Activated T-cell treated with anti-CD3 and anti-CD28 coated beads, Interleukin-2, amount 50 U/mL, for 1 hour (primary cell): ENCODE data around the gene ARVCF.
"Not testable (repeated sequence)": the region's sequence is repeated elsewhere in the genome, so short reads cannot be mapped to it uniquely, and the experiment has no call there.

ENCODE experiments used
- DNase-seq: peaks from one replicate; pipeline ENCODE4 v3.0.0-alpha.2; 2020

Gene ARVCF

DNA sequence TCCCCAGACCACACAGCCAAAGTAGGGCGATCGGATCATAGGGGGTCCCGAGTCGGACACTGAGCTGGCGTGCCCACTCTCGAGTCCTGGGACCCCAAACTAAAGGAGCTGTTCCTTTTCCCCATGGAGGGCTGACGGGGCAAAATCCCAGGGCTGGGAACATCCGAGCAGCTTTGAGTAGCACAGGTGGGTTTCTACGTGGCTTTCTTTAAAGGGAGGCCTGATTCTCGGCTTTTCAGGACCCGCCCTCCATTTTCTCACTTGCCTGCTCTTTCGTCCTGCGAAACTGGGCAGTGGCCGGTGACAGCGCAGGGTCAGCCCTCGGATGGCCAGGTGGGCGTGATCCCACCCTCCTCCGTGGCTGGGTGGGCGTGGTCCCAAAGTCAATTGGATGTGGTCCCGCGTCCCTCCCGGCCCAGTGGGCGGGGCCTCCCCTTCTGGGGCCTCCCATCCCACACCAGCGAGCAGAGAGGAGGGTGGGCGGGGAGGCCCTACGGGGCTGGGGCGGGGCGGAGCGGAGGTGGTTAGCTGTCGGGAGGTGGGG lies 57.5 kb downstream of the ARVCF start:
- DNase-seq = no peak

GRCh38 chr22:19958083-19959042 lies 58.3 kb downstream of the ARVCF start:
- DNase-seq = no peak

DNA sequence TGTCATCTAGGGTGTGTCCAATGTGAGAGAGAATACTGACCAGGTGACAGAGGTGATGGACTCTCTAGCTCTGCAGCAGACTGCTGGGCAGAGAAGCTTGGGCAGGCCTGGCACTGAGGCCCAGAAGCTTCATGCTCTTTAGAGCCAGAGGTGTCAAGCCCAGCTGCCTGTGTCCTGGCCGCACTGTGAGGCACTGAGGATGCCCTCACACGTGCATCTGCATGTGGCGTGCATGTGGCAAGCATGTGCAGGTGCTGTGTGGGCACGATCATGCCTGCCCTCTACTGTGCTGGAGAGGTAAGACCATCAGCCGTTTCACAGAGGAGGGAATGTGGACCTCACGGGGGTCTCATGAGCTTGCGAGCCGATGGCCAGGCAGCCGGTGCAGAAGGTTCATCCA lies 59.2 kb downstream of the ARVCF start:
- no peak for DNase-seq

- DNase-seq = no peak
Measured at GRCh38 chr22:19955241-19956128, 61.1 kb downstream of the ARVCF start.

- no peak for DNase-seq
Measured at GRCh38 chr22:19951346-19951745, 65.3 kb downstream of the ARVCF start.

DNA sequence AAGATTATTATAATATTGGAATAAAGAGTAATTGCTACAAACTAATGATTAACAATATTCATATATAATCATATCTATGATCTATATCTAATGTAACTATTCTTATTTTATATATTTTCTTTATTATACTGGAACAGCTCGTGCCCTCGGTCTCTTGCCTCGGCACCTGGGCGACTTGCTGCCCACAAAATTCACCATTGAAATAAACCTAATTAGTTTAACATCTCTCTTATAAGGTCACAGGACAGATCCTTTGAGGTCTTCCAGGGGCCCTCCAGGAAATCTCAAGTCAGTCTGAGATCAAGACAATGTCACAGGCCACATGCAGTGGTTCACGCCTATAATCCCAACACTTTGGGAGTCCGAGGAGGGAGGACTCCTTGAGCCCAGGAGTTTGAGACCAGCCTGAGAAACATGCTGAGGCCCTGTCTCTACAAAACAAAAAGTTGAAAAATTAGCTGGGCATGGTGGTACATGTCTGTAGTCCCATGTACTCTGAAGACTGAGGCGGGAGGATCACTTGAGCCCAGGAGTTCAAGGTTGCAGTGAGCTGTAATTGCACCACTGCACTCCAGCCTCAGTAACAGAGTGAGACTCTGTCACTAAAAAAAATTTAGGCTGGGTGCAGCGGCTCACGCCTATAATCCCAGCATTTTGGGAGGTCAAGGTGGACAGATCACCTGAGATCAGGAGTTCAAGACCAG lies 68.4 kb downstream of the ARVCF start:
- DNase-seq = no peak

DNA sequence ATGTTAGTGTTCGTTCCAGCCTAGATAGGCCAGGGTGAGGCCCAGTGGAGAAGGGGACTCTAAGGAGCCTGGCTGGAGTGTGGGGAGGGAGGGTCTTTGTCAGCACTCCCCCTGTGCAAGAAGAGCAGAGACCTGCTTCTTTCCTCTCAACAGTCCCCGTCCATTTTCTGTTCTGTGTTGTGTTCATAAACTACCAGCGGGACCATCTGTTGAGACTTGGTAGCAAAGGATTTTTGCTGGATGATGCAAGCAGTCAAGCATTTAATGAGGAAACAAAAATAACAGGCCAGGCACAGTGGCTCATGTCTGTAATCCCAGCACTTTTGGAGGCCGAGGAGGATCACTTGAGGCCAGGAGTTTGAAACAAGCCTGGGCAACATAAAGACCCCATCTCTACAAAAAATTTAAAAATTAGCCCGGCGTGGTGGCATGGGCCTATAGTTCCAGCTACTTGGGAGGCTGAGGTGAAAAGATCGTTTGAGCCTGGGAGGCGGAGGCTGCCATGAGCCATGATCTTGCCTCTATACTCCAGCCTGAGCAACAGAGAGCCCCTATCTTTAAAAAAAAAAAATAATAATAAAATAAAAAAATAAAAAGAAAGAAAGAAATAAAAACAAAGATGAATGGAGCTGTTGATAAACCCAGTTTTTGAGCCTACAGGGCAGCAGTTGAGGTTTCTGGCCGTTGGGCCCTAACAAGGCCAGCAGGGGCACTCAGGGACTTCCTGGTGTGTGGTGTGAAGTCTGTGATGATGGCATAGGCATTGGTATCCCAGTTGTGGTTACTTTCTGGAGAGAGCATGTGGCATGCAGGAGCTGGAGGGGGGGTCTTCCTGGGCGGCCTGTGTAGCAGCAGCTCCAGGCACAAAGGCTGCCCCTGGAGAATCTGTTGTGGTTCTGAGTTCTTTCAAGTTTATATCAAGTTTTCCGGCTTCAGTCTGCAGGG lies 73.3 kb downstream of the ARVCF start:
- no peak for DNase-seq

GRCh38 chr22:19942157-19943081 lies 74.2 kb downstream of the ARVCF start:
- DNase-seq = peak; percentile 29

GRCh38 chr22:19941365-19942082 lies 75.1 kb downstream of the ARVCF start, which contains the start of the genes COMT and TXNRD2:
COMT (plus strand) TSS chr22:19941772; CDS start chr22:19962527, 20,755 bp downstream.
TXNRD2 (minus strand) TSS chr22:19941818; CDS start chr22:19941803, 15 bp downstream.
- DNase-seq = peak; percentile 76

GRCh38 chr22:19940536-19941364 lies 75.9 kb downstream of the ARVCF start:
- DNase-seq = no peak

DNA sequence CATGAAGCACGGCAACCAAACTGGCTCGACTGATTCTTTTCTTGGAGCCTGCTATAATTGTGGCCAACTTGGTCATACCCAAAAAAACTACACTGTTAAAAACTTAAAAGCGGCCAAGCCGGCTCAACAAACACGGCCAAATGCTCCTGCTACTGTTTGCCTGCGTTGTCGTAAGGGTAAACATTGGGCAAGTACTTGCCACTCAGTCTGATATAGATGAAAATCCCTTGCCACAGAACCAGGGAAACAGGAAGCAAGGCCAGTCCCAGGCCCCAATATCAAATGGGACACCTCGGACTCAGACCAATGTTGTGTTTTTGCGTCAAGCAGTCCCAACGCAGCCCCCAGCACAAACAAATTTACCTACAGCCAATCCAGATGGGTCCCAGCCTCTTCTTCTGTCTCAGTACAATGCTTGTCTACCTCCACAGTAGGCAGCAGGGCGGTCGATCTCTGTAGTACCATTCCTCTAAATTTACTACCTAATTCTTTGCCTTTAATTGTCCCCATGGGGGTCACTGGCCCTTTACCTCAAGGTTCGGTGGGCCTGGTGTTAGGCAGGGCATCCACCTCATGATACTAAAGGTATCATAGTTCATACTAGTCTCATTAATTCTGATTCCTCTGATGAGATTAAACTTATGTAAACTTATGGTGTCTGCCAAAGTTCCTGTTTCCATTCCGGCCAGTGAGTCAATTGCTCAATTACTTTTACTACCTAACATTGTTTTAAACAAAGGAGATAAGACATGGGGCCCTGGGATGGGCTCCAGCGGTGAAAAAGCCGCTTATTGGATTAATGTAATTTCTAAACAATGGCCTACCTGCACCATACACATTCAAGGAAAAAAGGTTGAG lies 78.8 kb downstream of the ARVCF start:
- no peak for DNase-seq

GRCh38 chr22:19936513-19936912 lies 80.1 kb downstream of the ARVCF start:
- DNase-seq = no peak

DNA sequence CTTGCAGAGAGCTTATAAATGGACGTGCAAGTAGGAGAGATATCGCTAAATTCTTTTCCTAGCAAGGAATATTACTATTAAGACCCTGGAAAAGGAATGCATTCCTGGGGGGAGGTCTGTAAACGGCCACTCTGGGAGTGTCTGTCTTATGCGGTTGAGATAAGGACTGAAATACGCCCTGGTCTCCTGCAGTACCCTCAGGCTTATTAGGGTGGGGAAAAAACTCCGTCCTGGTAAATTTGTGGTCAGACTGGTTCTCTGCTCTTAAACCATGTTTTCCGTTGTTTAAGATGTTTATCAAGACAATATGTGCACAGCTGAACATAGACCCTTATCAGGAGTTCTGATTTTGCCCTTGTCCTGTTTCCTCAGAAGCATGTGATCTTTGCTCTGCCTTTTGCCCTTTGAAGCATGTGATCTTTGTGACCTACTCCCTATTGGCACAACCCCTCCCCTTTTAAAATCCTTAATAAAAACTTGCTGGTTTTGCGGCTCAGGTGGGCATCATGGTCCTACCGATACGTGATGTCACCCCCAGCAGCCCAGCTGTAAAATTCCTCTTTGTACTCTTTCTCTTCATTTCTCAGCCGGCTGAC lies 81.4 kb downstream of the ARVCF start:
- DNase-seq = not testable (repeated sequence)

- no peak for DNase-seq
Measured at GRCh38 chr22:19933341-19934241, 83.0 kb downstream of the ARVCF start.

- no peak for DNase-seq
Measured at GRCh38 chr22:19932367-19933206, 84.0 kb downstream of the ARVCF start.
